Hypothalamus (tissue), 51 donors: ENCODE data around the gene IL10RB.
A peak's percentile ranks its signal among the peaks of the same experiment; 100 is the strongest.
"Not testable (repeated sequence)": the region's sequence is repeated elsewhere in the genome, so short reads cannot be mapped to it uniquely, and the experiment has no call there.

Experiments used
- DNase-seq, 51 donors: peaks; one replicate each; lab custom pipeline; 2025; lab: John Stamatoyannopoulos, UW

The IL10RB gene

DNA sequence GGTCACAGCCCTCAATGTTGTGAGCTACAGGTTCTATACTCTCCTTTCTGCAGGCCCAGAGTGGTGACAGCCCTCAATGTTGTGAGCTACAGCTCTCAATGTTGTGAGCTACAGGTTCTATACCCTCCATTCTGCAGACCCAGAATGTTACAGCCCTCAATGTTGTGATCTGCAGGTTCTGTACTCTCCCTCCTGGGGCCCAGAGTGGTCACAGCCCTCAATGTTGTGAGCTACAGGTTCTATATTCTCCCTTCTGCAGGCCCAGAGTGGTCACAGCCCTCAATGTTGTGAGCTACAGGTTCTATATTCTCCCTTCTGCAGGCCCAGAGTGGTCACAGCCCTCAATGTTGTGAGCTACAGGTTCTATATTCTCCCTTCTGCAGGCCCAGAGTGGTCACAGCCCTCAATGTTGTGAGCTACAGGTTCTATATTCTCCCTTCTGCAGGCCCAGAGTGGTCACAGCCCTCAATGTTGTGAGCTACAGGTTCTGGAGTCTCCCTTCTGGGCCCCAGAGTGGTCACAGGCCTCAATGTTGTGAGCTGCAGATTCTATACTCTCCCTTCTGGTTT lies 26.5 kb upstream of the IL10RB start:
- DNase-seq, result not testable (repeated sequence)

DNA sequence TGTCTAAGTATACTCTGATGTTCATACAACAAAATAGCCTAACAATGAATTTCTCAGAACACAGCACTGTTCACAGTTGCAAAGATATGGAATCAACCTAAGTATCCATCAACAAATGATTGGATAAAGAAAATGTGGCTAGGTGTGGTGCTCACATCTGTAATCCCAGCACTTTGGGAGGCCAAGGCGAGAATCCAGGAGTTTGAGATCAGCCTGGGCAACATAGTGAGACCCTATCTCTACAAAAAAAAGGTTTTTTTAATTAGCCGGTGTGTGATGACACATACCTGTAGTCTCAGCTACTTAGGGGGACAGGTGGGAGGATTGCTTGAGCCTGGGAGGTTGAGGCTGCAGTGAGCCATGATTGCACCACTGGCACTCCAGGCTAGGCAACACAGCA lies 25.8 kb upstream of the IL10RB start:
- DNase-seq, result no peak

DNA sequence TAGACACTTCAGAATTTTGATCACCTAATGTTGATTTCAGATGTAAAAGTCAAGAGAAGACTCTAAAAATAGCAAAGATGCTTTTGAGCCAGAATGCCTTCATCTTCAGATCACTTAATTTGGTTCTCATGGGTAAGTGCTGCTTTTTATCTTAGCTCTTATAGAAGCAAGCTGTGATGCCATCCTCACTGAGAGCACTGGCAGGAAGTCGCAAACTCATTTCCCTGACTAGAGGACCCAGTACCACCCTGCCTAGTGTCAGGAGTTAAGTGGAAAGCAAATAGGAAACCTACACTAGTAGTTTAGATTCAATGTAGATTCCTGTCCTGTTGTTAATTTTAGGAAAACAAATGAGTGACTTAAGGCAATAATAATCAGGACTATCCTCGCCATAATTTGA lies 24.3 kb upstream of the IL10RB start:
- DNase-seq, result no peak

DNA sequence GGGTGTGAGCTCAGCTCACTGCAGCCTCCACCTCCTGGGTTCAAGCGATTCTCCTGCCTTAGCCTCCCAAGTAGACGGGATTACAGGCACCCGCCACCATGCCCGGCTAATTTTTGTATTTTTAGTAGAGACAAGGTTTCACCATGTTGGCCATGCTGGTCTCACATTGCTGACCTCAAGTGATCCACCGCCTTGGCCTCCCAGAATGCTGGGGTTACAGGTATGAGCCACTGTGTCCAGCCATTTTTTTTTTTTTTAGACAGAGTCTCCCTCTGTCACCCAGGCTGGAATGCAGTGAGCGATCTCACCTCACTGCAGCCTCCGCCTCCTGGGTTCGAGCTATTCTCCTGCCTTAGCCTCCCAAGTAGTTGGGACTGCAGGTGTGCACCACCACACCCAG lies 23.3 kb upstream of the IL10RB start:
- DNase-seq, result not testable (repeated sequence)

DNA sequence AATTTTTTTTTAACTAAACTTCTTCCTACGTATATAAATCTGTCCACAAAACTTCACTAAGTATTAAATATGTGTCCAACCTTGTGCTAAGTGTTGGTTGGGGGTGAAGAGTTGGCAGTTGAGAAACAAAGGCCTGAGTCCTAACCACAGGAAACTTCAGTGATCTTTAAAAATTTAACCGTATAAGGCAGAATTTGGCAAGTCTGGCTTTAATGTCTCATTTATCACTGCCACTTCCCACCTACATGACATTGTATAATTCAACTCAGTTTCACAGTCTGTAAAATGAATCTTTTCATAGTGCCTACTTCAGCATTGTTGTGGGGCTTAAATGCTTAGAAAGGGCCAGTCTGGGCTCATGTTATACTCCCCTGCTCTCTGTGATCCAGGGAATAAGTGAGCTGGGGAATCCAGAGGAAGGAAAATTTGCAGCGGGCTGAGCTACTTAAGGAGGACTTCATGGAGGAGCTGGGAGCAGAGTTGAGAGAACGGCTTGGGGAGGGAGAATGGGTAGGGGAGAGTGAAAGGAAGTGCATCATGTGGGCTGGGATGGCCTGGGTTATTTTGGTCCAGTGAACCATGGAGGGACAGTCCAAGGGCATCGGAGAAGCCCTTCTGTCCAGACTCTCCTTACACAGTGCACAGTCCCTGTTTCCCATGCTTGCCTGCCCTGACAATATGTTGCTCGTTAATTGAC lies 21.9 kb upstream of the IL10RB start:
- no peak for DNase-seq

DNA sequence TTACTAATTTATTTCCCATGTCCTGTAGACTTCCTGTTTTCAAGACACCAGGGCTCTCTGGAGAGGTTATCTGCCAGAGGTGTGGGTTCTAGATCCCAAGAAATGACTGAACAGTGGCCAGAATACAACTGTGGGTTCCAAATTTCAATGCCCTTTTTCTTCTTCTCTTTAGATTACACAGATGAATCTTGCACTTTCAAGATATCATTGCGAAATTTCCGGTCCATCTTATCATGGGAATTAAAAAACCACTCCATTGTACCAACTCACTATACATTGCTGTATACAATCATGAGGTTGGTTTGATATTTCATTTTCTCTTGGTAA lies 21.4 kb upstream of the IL10RB start:
- DNase-seq, result no peak

DNA sequence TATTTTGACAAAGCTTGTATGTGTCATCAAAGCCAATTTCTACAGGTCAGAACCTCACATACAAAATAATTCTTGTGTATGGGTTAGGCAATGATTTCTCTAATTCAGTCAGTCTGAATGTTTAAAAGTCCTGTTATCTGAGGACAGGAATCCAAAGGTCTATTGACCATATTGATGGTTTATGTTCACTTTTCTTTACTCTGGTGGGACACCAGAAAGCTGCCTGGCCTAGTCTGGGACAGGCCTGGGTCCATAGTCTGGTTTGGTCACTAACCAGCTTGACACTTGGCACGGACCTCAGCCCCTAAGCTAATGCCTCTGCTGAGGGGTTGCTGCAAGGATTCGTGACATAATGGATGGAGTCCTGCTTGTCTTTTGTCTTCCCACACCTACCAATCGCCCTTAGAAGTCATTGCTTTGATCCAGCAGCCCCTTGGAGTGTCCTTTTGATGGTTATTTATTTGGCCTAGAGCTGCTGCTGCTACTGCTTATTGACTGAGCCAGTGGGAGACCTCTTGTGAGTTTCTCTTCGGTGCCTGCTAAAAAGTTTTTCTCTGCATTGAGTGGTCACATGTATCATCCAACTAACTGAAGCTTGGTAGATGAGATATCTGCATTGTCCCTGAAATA lies 20.8 kb upstream of the IL10RB start:
- no peak for DNase-seq

DNA sequence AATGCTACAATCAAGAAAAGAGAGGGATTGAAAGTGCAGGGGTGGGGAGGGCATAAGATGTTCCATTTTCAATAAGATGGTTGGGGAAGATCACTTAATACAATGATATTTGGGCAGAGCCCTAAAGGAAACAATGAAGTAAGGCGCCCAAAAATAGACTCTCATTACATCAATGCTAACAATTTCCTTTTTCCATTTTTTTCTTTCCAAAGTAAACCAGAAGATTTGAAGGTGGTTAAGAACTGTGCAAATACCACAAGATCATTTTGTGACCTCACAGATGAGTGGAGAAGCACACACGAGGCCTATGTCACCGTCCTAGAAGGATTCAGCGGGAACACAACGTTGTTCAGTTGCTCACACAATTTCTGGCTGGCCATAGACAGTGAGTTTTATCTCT lies 19.7 kb upstream of the IL10RB start:
- DNase-seq, result no peak

DNA sequence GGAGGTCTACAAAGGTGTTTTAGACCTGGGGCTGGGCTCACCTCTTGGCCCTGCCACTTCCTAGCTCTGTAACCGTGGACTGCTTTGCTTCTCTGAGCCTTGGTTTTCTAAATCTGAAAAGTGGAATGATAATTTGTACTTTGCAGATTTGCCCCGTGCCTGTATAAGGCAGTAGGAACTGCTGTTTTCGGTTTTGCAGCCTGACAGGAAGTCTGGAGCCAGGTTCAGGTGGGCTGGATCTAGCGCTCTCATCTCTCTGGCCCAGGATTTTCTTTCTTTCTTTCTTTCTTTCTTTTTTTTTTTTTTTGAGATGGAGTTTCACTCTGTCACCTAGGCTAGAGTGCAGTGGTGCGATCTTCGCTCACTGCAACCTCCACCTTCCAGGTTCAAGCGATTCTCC lies 19.2 kb upstream of the IL10RB start:
- DNase-seq, result no peak

DNA sequence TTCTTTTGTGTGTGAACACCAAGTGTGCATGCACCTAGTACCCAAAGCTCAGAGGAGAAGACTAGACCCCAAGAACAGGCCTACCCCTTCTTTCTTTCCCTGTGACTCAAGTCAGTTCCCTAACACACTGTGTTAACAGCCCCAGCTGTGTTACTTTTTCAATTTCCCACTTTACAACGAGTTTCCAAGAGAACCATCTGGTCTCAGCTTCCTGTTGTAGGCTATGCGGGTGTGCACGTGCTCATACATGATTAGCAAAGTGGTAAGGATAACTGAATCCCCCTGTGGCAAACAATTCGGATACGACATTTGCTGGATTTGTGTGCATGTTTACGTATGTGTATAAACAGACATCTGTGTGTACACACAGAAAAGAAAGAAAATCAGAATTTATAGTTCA lies 18.6 kb upstream of the IL10RB start:
- no peak for DNase-seq

DNA sequence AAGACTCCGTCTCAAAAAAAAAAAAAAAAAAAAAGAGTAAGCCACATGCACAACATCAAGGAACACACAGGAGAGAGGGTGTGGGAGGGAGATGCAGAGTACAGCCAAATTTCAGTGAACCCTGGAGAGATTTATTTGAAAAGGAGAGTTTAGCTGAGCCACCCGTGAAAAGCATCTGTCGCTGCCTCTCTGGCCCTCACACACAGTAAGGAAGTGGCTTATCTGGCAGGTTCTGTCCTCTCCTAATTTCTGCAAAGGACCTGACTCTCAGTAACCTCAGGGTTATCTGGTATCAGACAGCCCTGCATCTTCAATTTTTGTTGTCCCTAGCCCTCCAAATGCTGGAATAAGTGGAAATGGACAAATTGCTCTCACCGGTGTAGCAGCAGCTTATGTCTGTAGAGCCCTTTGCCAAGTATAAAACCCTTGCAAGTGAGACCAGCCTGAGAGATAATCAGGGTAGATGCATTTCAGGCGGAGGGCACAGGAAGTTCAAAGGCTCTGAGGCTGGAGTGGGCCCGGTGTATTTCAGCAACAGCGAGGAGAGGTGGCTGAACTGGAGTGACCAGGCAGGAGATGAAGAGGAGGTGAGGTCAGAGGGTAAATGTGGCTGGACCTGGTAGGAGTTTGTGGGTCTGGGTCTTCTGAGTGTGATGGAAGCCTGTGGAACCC lies 16.7 kb upstream of the IL10RB start:
- DNase-seq, result no peak

DNA sequence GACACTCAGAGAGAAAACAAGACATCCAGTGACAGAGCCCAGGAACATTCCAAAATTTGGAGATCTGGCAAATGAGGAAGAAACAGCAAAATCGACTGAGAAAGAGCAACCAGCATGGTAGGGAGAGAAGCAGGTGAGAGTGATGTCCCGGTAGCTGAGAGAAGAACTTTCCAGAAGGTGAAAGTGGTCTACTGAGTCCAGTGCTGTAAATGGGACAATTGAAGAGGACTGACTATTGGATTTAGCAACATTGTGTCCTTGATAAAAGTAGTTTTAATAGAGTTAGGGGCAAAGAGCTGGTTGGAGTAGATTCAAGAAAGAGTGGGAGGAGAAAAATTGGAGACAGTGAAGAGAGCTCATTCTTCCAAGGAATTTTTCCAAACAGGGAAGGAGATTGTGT lies 15.0 kb upstream of the IL10RB start:
- DNase-seq, result no peak

DNA sequence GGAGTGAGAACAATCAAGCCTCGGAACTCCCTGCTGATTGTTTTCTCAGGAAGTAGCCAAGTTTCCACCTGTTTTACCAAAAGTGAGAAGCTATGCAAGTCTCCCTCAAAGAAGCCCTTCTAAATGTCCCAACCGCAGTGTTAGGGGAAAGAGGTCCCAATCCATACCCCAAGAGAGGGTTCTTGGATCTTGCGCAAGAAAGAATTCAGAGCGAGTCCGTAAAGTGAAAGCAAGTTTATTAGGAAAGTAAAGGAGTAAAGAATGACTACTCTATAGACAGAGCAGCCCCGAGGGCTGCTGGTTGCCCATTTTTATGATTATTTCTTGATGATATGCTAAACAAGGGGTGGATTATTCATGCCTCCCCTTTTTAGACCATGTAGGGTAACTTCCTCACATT lies 12.8 kb upstream of the IL10RB start:
- DNase-seq, result not testable (repeated sequence)

DNA sequence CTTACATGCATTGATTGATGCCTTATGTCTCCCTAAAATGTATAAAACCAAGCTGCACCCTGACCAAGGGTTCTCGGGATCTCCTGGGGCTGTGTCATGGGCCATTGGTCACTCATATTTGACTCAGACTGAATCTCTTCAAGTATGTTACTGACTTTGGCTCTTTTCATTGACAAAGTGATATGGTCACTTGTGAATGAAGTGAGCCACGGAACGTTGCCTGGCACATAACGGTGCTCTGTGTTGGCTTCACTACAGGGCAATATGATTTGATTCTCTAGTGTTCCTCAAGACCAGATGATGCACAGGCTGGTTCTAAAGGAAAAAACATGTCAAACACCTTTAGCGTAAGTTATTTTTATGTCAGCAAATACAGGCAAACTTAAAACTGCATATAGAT lies 11.4 kb upstream of the IL10RB start:
- DNase-seq, result no peak

DNA sequence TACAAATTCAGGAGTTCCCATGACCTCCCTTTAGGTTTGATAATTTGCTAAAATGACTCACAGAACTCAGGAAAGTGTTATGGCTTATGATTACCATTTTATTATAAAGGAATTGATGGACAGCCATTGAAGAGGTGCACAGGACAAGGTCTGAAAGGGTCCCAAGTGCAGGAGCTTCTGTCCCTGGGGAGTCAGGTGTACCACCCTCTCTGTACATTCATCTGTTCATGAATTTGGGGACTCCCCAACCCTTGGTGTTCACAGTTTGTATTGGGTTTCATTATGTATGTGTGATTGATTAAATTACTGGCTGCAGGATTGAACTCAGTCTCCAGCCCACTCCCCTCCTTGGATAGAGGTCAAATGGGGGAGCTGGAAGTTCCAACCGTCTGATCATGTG lies 10.8 kb upstream of the IL10RB start:
- DNase-seq, result no peak

DNA sequence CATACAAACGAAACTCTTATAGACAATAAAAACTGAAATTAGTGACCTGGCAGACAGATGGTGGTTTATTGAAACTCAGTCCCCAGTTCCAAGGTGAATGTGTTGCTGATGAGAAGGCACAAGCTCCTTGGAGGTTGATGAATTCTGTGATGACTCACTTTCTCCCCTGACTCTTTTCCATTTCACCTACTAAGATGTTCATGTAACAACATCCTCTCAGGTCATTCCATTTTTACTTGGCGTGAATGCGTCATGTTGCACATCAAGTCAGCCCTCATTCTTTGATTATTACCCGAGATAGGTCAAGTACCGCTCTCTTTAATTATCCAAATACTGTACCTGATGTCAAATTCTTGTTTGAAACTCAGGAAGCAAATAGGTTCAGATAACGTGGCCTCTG lies 10.1 kb upstream of the IL10RB start:
- DNase-seq, result no peak

DNA sequence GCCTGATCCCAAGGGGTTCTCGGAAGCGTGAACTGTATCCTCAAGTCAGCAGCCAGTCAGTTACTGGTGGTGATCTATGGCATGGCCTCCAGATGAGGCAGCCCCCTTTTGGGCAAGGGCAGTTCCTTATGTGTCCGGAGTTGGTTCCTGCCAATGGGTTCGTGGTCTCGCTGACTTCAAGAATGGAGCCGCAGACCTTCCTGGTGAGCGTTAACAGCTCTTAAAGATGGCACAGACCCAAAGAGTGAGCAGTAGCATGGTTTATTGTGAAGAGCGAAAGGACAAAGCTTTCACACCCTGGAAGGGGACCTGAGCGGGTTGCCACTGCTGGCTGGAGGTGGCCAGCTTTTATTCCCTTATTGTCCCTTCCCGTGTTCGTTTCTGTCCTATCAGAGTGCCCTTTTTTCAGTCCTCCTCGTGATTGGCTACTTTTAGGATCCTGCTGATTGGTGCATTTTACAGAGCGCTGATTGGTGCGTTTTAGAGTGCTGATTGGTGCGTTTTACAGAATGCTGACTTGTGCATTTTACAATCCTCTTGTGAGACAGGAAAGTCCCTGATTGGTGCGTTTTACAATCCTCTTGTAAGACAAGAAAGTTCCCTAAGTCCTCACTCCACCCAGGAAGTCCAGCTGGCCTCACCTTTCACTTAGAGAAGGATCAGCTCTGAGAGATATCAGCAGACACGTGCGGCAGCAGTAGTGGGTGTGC lies 8.9 kb upstream of the IL10RB start:
- DNase-seq, result no peak

DNA sequence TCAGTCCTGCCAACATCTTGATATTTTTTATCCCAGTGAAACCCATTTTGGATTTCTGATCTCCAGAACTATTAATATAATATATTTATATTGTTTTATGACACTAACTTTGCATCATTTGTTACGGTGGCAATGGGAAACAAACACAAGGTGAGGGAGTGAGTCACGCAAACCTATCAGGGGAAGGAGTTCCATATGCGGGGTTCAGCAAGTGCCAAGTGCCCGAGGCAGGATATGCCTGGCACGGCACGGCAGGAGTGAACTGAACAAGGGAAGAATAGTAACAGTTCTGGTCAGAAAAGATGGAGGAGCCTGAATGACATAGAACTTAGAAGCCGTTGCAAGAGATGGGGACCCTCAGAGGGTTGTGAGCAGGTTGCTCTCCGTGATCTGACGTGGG lies 7.7 kb upstream of the IL10RB start:
- DNase-seq, result no peak

DNA sequence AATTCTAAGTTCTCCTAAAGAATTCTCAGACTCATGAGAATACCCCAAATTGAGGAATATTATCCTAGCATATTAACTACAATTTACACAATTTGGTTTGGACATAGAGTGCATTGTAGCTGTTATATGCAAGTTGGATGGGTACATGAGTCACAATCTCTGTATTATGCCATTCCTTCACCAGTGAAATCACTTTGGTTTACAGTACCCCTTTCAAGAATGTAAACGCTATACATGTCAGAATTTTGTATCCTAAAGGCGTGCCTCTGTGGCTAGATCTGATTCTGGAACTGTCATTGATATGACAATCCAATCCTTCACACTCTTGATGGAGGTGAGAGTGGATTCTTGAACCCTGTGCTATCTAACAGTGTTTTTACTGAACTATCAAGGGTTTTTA lies 6.7 kb upstream of the IL10RB start:
- DNase-seq, result no peak

DNA sequence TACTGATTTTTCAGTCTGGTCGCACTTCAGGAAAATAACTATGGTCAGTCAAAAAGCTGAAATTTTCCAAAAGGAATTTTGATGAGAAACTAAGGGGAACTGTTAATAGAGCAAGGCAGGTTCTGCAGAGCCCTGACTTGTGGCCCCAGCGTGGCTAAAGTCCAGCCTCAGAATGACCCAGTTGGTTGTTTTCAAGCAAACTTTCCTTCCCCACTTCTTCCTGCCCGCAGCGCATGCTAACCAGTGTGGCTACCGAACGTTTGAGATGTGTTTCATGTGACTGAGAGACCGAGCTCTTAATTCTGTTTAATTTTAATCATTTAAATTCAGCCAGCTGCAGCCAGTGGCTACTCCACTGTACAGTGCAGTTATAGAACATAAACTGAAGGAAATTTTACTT lies 6.2 kb upstream of the IL10RB start:
- peak in 23 of 51 donors; percentile 0 to 38 (median 14) for DNase-seq

DNA sequence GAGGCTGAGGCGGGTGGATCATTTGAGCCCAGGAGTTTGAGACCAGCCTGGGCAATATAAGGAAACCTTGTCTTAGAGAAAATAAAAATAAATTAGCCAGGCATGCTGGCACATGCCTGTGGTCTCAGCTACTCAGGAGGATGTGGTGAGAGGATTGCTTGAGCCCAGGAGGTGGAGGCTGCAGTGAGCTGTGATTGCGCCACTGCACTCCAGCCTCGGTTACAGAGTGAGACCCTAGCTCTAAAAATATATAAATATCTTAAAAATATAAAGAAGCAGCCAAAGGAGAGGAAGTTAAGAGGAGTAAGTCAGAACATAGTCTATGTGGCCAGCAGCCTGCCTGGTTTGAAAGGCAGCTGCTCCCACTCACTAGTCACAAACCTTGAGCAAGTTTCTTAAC lies 4.5 kb upstream of the IL10RB start:
- peak in 2 of 51 donors; percentile 3 to 24 for DNase-seq
